Endothelial cell of umbilical vein (primary cell): Measurements from ENCODE around the gene SPAG16.

Experiments
- CTCF ChIP-seq, 2 donors: IDR thresholded peaks; 1 replicate in 1 of 2; 2 replicates in 1 of 2; pipeline ENCODE4 v1.5.1; 2011; ENCODE audit warnings: low read length in 2 of 2, mild to moderate bottlenecking in 2 of 2, moderate library complexity in 2 of 2, control low read depth in 1 of 2, inconsistent platforms in 1 of 2, low read depth in 1 of 2; ENCODE audit not compliant: insufficient read depth in 1 of 2; ENCODE audit errors: extremely low read depth in 1 of 2
- FOS ChIP-seq: IDR thresholded peaks from 2 replicates; pipeline ENCODE4 v1.6.1; 2011; ENCODE audit warnings: mild to moderate bottlenecking, low read length, moderate library complexity, borderline replicate concordance; ENCODE audit not compliant: insufficient read depth
- JUN ChIP-seq: IDR thresholded peaks from 2 replicates; pipeline ENCODE4 v1.6.1; 2011; ENCODE audit warnings: borderline replicate concordance, low read depth; ENCODE audit not compliant: insufficient read length, insufficient read depth
- MAX ChIP-seq: IDR thresholded peaks from 2 replicates; pipeline ENCODE4 v1.6.1; 2011; ENCODE audit not compliant: insufficient read depth, insufficient read length
- POLR2A ChIP-seq: IDR thresholded peaks from 2 replicates; pipeline ENCODE4 v1.6.1; 2012; ENCODE audit warnings: low read depth, mild to moderate bottlenecking, control low read depth, low read length
- POLR2AphosphoS5 ChIP-seq: IDR thresholded peaks from 2 replicates; pipeline ENCODE4 v1.6.1; 2012; ENCODE audit warnings: low read depth, mild to moderate bottlenecking, control low read depth, low read length, moderate library complexity; ENCODE audit not compliant: insufficient read depth

GRCh38 chr2:213834331-213834730, 550.1 kb downstream of the SPAG16 start:
- TF ChIP-seq CTCF (IDR thresholded peaks at IDR 0.05; ENCODE audit: extremely low read depth in 1 of 2, insufficient read depth in 1 of 2, low read depth in 1 of 2, low read length in 2 of 2), result no peak
- TF ChIP-seq JUN, result no peak
- no peak for TF ChIP-seq POLR2A
- TF ChIP-seq MAX, result no peak
- no peak for TF ChIP-seq POLR2AphosphoS5
- TF ChIP-seq FOS, result peak; percentile 43
